ENCODE results near the gene GNAS.

Gene GNAS

GRCh38 chr20:58822748-58823730 is 29.5 kb upstream of the GNAS start:
- H4K20me1 ChIP-seq (ENCODE audit: insufficient read depth, low read length, poor library complexity, severe bottlenecking): no peaks in the 10 kb centered on the region
- no peak overlapping the region for H3K4me3 ChIP-seq (ENCODE audit: low read length, poor library complexity, severe bottlenecking)
- no peak overlapping the region for H2AFZ ChIP-seq (ENCODE audit: low read length)
- TF ChIP-seq CTCF (conservative IDR thresholded peaks at IDR 0.05; ENCODE audit: low read length): no peak
- TF ChIP-seq EZH2phosphoT487 (IDR thresholded peaks at IDR 0.05; ENCODE audit: borderline replicate concordance): no peak
- no peaks in the 10 kb centered on the region for H3K9me2 ChIP-seq (replicated peaks; ENCODE audit: low read depth, low read length)
- H3K36me3 ChIP-seq (ENCODE audit: insufficient read depth, low read length): no peaks in the 10 kb centered on the region
- H3K4me1 ChIP-seq (ENCODE audit: insufficient read depth, low read length, poor library complexity, severe bottlenecking): no peaks in the 10 kb centered on the region
- no peaks in the 10 kb centered on the region for H3K27me3 ChIP-seq (ENCODE audit: insufficient read depth, low read length, poor library complexity, severe bottlenecking)
- no peaks in the 10 kb centered on the region for H3F3A ChIP-seq (ENCODE audit: low read depth)
- no peak overlapping the region for H3K4me2 ChIP-seq (ENCODE audit: low read depth, low read length, poor library complexity, severe bottlenecking)
- H3K9me3 ChIP-seq (ENCODE audit: insufficient read depth, low read depth, low read length): no peaks in the 10 kb centered on the region
- no peak overlapping the region for H3K9ac ChIP-seq (ENCODE audit: low read depth, low read length, poor library complexity, severe bottlenecking)
- no peaks in the 10 kb centered on the region for H3K79me2 ChIP-seq (ENCODE audit: insufficient read depth, low read length)

- no peak for TF ChIP-seq EZH2phosphoT487 (IDR thresholded peaks at IDR 0.05; ENCODE audit: borderline replicate concordance)
- no peak for TF ChIP-seq CTCF (conservative IDR thresholded peaks at IDR 0.05; ENCODE audit: low read length)
- no peaks in the 10 kb centered on the region for H3F3A ChIP-seq (ENCODE audit: low read depth)
- H2AFZ ChIP-seq (ENCODE audit: low read length): no peak overlapping the region
- no peaks in the 10 kb centered on the region for H3K4me1 ChIP-seq (ENCODE audit: insufficient read depth, low read length, poor library complexity, severe bottlenecking)
- no peak overlapping the region for H3K4me3 ChIP-seq (ENCODE audit: low read length, poor library complexity, severe bottlenecking)
- no peaks in the 10 kb centered on the region for H3K9me3 ChIP-seq (ENCODE audit: insufficient read depth, low read depth, low read length)
- H3K79me2 ChIP-seq (ENCODE audit: insufficient read depth, low read length): no peaks in the 10 kb centered on the region
- no peaks in the 10 kb centered on the region for H4K20me1 ChIP-seq (ENCODE audit: insufficient read depth, low read length, poor library complexity, severe bottlenecking)
- no peaks in the 10 kb centered on the region for H3K27me3 ChIP-seq (ENCODE audit: insufficient read depth, low read length, poor library complexity, severe bottlenecking)
- H3K4me2 ChIP-seq (ENCODE audit: low read depth, low read length, poor library complexity, severe bottlenecking): no peak overlapping the region
- H3K9me2 ChIP-seq (replicated peaks; ENCODE audit: low read depth, low read length): no peaks in the 10 kb centered on the region
- no peak overlapping the region for H3K9ac ChIP-seq (ENCODE audit: low read depth, low read length, poor library complexity, severe bottlenecking)
- H3K36me3 ChIP-seq (ENCODE audit: insufficient read depth, low read length): no peaks in the 10 kb centered on the region
Measured at GRCh38 chr20:58824843-58825242, 27.7 kb upstream of the GNAS start.

GRCh38 chr20:58825450-58825849 is 27.1 kb upstream of the GNAS start:
- Histone ChIP-seq H3K9me2 (replicated peaks; ENCODE audit: low read depth, low read length) (no peaks in the 10 kb centered on the region), H3K9ac (ENCODE audit: low read depth, low read length, poor library complexity, severe bottlenecking) (no peak overlapping the region), H3K4me2 (ENCODE audit: low read depth, low read length, poor library complexity, severe bottlenecking) (no peak overlapping the region), H4K20me1 (ENCODE audit: insufficient read depth, low read length, poor library complexity, severe bottlenecking) (no peaks in the 10 kb centered on the region), H3K27me3 (ENCODE audit: insufficient read depth, low read length, poor library complexity, severe bottlenecking) (no peaks in the 10 kb centered on the region), H3K79me2 (ENCODE audit: insufficient read depth, low read length) (no peaks in the 10 kb centered on the region), H2AFZ (ENCODE audit: low read length) (no peak overlapping the region), H3K36me3 (ENCODE audit: insufficient read depth, low read length) (no peaks in the 10 kb centered on the region), H3F3A (ENCODE audit: low read depth) (no peaks in the 10 kb centered on the region), H3K4me3 (ENCODE audit: low read length, poor library complexity, severe bottlenecking) (no peak overlapping the region), H3K4me1 (ENCODE audit: insufficient read depth, low read length, poor library complexity, severe bottlenecking) (no peaks in the 10 kb centered on the region), H3K9me3 (ENCODE audit: insufficient read depth, low read depth, low read length) (no peaks in the 10 kb centered on the region)
- TF ChIP-seq CTCF (conservative IDR thresholded peaks at IDR 0.05; ENCODE audit: low read length): no peak
- TF ChIP-seq EZH2phosphoT487 (IDR thresholded peaks at IDR 0.05; ENCODE audit: borderline replicate concordance): no peak
